Stimulated activated naive CD4-positive, alpha-beta T cell treated with Interleukin-2 at 50 U/mL for 16 hours (primary cell): ENCODE data around the gene PTPRM.

Source experiments
- DNase-seq: peaks from one replicate; lab custom pipeline; 2025; lab: John Stamatoyannopoulos, UW

Gene PTPRM

DNA sequence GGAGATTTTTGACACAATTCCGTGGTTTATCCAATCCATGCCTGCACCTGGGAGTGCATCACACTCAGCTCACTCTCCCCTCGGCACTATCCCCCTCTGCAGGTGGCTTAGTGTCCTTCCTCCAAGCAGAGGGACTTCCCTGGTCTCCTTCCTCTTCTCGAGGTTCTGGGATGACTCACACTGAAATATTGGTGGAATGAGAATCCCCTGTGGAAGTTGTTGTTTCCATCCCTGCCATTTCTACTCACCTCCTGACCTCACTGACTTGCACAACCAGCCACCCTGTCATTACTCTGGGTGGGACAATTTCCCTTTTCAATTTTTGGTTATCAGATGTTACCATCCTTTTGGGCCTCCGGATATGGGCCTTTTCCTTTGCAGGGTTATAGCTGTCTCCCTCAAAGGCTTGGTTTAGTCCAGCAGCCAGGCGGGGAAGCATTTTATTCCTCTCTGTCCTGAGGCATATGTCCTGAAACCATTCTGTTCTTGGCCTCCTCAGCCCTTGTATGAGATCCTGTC is 59.9 kb downstream of the PTPRM start:
- no peak for DNase-seq

DNA sequence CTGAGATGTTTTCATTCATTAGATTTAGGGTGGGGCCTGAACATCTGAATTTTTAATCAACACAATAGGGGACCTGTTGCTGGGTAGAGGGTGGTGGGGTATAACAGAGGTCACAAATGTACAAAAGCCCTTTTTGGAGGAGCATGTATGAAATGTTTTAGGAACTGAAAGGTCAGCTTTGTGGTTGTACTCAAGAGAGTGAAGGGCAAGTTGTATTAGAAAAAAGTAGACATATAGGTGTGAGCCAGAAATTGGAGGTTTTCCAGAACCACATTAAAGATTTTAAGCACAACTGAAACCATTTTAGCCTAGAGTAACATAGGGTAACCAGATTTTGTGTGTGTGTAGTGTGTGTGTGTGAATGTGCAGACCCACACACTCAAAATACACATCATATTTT is 62.3 kb downstream of the PTPRM start:
- DNase-seq = no peak

DNA sequence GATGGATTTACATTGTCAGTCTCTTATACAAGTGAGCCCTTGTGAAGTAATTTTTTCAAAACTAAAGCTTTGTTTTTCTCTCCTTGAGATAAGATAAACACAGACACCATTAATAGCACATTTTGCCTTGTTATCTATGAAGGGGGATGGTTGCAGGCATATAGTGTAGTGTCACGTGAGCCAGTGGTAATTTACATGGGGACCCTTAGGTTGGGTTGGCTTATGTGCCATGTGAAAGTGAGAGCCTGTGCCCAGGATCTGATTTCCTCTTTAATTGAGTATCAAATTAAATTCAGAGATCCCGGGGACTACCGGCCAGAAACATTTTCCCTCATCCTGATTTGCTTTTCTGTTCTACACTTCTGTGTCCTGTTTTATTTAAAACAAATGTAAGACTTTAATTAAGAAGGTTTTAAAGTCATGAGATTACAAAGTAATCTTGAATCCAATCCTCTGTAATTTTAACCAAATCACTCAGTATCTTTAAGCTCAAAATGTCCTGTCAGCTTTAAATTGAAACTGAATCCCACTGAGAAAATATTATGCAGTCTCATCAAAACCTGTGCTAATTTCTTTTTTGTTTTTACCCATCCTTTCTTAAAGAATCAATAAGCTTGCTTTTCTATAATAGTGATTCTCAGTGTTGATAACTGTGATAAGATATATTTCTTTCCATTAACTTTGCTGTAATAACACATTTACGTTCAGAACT is 63.8 kb downstream of the PTPRM start:
- DNase-seq = no peak

DNA sequence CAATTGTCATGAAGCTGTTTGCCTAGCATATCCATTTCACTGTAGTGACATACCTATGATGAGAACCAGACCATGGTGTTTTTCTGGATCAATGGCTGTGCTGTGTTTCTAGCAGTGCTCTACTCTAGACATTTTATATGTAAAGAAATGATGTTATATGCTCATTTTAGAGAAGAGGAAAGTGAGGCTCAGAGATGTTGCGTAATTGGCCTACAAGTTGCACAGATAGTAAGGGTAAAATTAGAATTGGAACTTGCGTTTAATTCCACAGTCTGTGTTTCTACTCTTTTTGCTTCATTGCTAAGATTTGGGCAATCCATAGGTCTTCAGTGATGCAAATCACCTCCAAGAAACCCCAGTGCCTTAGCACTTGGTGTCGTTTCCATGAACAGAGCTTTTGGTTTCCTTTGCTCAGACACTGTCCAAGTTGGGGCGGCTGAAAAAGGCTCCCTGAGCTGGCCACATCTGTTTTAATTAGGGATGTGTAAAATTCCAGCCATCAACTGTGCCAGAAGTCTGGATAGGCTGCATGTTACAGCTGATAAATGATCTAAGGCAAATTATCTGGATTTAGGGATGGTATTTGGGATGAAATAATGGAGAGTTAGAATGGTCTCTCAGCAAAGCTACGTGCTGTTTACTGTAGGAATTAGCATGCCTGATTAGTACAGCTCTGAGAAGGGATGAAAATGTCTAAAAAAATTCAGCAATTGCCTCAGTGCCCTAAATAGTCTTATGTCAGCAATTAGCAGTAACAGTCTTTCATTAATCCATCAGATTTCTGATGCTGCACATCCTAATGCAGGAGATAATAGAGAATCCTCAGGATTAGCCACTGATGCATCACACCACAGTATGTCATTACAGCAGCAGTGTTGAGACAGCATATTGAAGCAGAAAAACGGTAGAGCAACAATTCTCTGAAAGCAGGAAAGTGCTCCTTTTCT is 65.3 kb downstream of the PTPRM start:
- no peak for DNase-seq

DNA sequence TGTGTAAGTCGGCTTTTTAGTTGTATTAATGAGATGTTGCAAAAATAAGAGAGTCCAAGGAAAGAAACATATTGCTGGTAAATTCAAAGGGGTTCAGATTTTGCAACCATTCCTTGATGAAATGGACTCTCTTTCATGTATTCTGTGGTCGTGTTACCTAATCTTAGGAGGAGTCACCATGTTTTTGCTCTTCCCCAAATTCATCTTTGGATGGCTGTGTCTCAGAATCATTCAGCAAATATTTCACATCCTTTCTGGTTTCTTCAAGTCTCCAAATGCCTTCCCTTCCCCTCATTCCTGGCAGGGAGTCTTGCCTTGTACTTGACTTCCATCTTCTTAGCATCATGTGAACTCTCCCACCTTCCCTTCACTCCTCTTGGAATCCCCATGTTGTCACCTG is 66.1 kb downstream of the PTPRM start:
- no peak for DNase-seq

DNA sequence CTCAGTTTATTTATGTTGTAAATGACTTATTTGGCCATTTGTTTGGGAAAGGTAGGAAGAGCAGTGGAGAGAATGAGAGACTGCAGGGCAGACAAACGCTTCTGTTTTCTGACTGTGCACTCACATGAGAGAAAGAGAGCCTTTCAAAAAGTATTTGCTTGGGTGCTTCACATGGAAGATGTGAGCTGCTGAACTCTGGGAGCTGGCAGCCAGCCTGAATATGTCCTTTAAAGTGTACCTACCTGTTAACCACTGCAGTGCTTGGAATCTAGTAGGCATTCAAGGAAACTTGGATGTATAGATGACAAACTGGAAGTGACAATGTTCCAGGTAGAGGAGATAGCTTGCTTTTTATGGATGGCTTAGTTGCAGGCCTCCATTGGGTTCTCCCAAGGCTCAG is 68.8 kb downstream of the PTPRM start:
- no peak for DNase-seq

DNA sequence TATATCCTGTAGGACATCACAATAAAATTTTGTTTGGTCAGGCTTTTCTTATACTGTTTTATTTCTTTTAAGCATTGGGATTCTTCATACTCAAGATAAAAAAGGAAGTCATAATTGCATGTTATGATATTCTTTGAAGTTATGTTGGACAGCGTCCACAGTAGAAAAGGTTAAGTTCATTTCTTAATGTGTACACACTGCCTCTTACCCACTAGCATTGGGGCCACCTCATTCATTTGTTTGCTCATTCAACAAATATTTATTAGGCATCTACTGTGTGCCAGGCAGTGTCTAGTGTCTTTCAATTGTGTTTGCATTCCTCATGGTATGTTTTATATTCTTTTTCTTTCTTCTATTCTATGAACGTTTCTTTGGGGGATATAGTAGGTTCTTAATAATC is 70.2 kb downstream of the PTPRM start:
- DNase-seq = no peak

DNA sequence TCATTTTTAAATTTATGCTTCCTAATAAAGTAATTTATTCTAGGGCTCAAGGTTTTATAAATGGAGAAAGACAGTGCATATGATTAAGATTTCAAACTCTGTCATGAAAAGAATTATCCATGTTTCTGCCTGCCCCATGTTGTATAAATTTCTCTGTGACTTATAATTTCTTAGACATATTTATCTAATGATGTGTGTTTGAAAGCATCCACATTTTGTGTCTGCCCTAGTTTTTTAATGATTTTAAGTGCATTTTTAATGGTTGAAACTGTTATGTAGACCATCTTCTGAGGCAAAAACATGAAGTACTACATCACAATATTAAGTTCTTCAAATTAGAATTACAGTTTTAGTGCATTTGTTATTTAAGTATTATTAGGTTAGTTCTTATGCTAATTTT is 71.2 kb downstream of the PTPRM start:
- no peak for DNase-seq

DNA sequence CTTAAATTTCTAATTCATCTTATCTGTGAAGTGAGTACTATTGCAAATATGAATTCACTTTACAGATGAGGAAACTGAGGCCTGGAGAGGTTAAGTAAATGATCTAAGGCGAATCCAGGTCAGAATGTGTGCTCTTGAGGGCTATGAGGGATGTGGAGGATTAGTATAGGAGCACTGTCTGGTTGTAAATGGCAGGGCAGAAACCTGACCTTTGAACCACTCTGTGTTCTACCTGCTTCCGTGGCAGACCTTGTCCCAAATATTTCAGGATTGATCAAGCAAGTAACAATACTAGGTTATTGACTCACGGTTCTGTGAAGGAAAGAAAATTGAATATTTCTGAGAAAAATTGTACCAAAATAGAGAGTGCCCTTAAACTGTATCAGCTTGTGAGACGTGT is 74.7 kb downstream of the PTPRM start:
- DNase-seq = no peak

DNA sequence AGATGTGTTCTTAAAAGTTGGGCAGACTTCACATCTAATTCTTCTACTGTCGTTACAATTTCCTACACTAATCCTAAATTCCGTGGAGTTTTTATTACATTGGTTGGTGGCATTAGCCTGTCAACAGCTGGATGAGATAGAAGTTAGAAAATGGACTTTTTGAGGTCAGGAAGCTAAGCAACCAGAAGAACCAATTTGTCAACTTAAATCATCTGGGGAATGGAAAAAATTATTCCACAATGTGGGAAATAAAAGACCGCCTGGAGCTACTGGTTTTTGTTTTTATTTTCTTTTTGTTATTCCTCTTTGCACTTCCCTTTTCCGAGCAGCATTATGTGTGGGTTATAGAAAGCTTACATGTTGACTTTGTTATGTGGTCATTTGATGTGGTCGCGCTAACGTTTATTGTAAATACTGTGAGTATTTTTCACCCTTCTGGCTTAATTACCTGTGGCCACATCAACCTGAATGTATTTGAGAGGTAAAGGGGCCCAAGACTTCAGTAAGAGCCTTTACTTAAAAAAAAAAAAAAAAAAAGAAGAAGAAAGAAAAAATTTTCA is 75.3 kb downstream of the PTPRM start:
- DNase-seq = no peak

DNA sequence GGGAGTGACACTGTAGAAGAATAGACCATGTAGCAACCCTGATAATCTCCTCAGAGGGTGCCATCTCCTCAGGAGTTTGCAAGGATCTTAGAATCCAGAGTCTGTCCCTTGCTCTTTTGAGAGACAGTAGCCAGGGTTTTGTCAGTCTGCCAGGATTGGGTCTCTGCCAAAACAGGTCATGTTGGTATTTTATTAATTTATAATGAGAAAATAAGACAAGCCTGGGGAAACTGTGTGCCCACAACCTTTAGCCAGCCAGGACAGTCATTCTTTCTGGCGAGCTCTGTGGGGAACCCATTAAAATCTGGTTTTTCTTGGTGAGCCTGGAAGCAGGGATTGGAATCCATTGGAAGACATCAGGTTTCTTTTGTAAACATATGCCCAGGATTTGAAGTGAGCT is 78.6 kb downstream of the PTPRM start:
- no peak for DNase-seq

DNA sequence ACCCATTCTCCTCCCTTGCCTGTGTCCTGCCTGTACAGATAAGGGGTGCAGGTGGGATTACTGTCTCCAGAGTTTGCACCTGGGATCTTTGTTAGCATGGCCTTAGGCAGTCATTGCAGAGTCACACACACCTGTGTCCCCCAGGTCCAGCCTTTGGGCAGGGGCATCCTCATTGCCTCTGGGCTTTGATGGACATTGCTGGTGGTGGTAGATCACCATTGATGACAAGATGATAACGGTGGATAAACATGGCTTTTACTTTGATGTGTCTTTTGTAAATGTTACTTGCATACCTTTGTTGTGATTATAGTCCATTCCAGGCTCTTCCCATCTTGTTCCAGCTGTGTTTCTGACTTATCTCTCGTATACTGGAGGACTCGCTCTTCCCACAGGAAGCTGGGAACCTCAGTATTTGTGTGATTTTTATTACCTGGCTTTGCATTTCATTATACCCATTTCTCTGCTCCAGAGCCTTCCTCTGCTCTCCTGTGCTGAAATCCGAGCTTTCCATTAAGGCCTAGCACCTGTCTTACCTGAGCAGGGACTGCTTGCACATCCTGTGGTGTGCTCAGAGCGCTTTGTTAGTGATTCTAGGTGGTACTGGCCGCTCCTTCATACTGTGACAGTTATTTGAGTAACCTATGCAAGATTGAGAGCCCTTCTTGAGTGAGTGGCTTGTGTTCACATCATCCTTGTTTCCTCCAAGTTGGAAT is 79.2 kb downstream of the PTPRM start:
- DNase-seq = no peak

DNA sequence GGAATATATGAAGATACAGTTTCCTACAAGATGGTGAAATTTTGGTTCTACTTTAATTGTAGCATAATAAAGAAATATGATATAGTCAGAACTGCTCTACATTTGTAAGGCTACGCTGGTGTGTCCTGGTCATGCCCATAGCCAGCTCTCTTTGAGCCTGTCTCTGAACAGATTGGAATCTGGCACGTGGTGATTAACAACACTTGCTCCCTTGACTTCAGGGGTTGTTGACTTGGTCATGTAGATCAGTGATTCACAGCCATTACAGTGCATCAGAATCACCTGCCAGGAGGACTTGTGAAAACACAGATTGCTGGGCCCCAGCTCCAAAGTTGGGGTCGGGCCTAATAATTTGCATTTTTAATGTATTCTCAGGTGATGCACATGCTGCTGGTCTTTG is 80.4 kb downstream of the PTPRM start:
- DNase-seq = no peak

DNA sequence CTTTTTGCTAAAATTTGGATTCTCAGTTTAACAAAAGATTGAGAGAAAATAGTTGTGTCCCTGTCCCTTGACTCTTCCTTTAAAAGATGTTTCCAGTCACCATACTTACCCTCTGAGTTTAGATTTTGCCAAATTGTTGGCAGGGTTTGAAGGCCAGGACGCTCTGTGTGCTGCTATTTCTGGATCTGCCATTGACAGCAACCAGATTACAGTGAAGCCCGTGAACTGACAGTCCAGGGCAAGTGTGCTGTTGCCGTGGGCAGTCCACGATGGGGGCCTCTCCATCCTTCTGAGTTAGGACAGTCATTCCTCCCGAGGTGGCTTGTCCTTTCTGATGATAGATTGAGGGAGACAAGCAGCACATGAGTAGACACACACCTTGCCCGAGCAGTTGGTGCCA is 89.9 kb downstream of the PTPRM start:
- no peak for DNase-seq

DNA sequence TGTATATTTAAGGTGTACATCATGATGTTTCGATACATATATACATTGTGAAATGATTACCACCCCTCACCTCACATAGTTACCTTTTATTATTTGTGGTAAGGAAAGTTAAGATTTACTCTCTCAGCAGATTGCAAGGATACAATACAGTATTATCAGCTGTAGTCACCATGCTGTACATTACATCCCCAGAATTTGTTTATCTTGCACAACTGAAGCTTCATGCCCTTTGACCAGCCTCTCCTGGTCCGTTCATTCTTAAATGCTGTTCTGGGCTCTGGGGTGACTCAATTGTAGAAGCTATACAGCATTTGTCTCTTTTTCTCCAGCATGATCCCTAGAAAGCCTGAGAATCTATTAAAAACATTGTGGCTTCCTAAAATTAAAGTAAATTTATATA is 90.8 kb downstream of the PTPRM start:
- DNase-seq = no peak

DNA sequence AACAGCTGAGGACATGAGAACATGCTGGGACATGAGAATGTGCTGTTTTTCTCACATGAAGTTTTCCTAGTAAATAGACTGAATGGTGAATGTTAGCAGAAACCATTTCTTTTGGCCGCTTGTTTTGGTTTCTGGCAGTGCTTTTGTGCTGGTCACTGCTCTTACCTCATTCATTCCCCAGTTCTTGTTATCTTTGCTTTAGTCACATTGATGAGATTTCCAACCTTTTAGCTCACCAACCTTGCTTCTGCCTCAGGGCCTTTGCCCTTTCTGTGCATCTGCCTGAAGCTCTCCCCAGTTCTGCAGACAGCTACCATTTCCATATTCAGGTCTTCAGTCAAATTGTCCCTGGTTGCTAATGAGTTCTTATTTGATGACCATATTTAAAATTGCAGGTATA is 91.6 kb downstream of the PTPRM start:
- DNase-seq = no peak

DNA sequence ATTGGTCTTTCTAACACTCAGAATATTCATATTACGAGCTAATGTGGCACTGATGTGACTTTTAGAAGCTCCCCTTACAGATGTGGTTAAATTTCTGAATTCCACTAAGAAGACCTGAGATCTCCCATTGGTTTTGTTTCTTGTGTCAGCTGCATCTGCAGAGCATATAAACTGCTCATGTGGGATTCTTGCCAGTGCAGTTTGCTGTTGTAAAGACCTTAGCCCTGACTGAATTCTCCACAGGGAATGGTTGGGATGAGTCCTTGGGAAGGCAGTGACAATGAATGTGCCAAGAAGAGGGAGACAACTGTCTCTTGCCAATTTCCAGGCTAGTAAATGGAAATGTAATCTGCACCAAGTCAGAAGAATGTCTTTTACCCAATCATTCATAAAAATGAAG is 94.1 kb downstream of the PTPRM start:
- no peak for DNase-seq

DNA sequence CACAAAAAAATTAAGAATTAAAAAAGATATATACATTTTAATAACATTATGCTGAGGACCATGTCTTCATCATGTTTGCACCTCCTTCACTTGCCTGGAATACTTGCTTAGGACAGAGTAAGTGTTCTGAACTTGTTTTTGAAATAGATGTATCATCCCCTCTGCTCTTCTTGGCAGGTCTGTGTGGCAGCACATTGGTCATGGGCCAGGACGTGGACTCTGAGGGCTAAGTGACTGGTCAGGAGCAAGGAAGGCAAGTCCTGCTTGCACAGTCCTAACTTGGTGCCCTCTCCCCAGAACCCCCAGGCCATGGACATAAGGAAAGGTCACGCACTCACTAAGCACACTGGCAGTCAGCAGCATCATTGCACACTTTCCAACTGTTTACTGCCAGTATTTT is 95.8 kb downstream of the PTPRM start:
- DNase-seq = no peak

DNA sequence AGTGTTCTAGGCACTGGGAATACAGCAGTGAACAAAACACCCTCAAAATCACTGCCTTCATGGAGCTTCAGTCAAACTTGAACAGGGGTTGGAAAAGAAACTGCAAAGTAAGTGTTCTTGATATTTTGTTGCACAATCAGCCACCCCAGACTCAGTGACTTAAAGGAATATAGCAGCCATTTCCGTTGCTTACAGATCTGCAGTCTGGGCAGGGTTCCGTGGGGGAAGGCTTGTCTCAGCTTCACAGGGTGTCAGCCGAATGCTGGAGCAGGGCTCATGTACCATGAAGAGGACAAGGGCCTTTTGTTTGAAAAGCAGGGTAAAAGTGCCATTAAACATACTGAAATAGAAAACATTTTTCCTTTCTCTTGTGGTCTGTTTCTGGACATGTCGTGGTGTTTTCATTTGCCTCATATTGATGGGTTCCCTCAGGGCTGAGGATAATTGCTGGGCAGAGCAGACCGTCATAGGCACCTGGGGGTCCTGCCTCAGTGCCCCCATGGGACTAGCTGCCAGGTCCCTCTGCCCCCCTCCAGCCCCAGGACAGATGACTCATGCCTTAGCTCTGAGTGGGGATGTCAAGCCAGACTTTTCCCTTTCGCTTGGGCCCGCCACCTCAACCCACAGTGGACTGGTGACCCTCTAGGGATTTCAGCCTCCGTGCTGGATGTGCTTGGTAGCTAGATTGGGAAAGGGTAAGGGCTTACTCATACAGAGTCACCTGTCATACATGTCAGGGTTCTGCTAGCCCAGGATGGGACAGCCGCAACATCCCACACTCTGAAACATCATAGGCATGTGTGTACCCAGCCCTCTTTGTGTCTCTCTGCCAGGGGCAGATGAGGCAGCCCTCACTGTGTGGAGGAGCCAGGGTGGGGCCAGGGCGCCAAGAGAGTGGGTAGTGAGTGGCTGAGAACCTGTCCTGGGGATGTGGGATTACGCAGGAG is 96.5 kb downstream of the PTPRM start:
- no peak for DNase-seq

DNA sequence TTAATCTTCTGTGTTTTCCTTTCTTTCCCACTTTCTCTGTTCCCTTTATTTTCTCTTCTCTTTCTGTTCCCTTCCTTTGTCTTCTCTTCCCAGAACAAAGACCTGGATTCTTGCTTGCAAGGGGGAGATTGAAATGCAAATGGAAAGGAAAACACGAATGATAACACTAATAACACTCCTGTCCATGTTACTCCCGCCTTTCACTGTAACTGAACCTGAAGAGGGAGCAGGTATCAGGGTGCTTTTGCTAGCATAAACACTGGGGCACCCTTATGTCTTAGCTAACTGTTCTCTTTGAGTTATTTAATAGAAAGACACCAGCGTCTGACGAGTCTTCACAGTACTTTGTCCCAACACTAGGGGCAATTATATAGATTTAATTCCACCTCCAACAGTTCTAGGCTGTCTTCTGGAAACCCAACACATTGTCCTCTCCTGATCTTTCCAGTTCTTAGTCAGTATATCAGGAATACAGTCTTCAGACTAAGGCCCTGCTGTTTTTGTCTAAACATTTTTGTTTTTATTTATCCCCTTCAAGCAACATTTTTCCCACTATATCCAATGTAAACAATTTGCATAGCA is 99.2 kb downstream of the PTPRM start:
- DNase-seq = no peak

DNA sequence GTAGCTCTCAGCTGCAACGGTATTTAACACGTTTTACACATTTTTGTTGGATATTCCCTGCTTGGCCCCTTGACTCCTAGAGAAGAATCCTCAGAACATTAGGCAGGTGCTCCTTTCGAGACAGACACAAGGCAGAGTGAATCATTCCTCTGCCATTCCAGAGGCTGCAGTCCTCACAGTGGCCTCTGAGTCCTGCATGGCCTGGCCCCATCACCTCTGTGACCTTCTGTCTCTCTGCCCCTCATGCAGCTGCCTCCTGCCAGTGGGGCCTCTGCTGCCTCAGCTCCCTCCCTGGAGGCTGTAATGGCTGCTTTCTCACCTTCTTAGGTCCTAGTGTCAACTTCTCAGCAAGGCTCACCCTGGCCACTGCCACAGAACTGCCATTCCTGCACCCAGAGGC is 101.3 kb downstream of the PTPRM start:
- DNase-seq = no peak
